HG03460 (cell line): ENCODE results near the gene MAX.

Experiments used
- ATAC-seq: cut with Tn5 transposase; IDR thresholded peaks from one replicate; pipeline ENCODE4 v1.9.1; 2021; ENCODE audit not compliant: unreplicated experiment

Gene MAX, protein sequence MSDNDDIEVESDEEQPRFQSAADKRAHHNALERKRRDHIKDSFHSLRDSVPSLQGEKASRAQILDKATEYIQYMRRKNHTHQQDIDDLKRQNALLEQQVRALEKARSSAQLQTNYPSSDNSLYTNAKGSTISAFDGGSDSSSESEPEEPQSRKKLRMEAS

DNA sequence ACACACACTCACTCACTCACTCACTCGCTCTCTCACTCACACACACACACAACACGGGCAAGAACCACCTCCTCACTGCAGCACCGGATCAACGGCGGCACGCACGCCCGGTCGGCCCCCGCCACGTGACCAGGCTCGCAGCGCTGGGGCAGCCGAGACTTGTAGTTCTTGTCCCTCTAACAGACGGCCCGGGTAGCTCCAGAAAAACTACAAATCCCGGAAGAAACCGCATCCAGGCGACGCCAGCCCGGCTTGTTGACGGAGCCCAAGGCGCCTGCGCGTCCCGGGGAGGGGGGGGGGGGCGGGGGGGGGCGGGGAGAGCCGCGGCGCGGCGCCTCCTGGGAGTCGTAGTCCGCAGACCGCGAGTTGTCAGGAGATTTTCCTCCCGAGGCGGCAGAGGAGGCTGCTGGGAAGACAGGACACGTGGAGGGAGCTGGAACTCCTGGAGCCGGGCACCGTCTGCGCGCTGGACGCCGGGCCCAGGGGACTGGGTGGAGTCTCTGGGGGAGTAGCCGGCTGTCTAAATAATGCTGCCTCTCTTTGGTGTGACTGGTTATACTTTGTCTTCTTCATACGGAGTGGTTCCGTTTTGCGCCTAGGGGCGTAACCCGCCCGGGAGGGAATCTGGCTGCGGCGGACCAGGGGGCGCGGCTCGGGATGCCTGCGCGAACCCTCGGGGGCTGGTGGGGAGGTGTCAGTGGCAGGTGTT, at the start of gene MAX:
TSS of gene MAX (minus strand) at position 77 of the 709 bp plus-strand sequence. CDS start 178 bp downstream, outside the sequence.
- ATAC-seq = peak; percentile 88

DNA sequence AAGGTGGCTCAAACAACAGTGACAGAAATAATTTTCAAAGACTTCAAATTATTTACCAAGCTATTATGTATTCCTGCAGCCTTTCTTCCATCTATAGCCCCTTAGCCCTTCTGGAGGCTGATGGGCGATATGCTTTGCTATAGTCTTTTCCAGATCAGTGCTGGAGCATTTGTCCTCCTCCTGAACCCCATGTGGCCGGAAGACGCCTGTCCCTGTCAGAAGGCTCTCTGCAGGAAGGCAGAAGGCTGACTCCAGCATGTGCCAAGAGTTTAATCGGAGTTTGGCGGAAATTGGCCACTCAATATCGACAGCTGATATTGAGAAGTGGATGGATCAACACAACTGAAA, 49.3 kb upstream of the MAX start:
- ATAC-seq = no peak

DNA sequence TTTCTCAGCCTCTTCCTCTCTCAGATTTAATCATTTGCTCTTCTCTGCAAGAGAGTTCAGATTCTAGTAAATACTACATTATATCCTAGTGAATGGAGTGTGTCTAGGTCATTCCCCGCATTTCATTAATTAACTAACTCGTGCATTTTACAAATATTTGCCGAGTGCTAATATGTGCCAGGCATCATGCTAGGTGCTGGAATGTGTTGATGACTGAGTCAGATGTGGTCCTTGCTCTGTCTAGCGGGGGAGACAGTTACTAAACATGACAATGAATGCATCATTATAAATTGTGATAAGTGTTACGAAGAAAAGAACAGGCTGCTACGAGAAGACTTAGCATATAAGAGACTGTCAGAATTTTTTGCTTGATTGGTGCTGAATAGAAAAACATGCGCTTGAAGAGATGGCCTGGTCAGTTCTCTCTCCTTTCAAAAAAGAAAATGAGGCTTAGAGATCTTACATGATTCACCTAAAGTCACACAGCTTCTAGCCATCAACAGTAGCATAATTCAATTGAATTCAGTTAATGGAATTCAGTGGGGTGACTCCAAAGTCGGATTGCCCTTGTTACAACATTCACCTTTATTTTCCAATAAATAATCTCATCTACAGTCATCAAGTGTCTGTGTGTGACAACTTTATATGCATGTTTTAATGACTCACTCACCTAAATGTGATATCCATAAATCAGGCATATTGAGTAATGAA, 48.7 kb upstream of the MAX start:
- no peak for ATAC-seq

DNA sequence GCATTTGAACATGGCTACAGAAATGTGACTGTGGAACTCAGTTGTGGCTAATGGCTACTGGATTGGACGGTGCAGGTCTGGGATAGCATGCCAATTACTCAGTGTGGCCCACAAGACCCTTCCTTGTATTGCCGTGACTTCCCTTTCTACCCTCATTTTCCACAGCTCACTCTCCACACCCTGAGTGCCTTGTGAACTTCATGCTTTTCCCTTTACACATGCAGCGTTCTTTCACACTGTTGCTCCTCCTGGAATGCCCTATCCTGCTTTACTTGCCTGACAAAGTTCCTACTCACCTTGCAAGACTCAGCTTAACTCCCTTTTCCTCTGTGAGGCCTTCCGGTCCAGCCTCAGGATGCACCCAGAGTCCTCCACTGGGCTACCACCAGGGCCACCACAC, 46.8 kb upstream of the MAX start:
- no peak for ATAC-seq

DNA sequence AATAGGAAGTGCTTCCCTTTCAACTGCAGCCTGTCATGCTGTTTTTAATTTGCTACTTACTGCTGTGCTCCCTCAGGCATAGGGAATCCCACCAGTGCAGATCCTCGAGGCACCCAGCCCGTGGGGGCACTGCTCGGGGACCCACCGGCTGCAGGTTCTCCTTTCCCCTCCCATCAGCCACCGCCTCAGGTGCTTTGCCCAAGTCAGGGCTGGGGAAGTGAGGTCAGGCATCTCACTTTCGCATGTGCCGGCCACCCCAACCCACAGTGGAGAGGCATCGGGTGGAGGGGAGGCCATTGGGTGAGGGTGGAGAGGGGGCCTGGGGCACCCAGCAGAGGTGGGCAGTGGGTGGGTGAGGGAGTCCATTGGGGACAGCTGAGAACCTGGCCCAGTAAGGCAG, 41.9 kb upstream of the MAX start:
- ATAC-seq = no peak

DNA sequence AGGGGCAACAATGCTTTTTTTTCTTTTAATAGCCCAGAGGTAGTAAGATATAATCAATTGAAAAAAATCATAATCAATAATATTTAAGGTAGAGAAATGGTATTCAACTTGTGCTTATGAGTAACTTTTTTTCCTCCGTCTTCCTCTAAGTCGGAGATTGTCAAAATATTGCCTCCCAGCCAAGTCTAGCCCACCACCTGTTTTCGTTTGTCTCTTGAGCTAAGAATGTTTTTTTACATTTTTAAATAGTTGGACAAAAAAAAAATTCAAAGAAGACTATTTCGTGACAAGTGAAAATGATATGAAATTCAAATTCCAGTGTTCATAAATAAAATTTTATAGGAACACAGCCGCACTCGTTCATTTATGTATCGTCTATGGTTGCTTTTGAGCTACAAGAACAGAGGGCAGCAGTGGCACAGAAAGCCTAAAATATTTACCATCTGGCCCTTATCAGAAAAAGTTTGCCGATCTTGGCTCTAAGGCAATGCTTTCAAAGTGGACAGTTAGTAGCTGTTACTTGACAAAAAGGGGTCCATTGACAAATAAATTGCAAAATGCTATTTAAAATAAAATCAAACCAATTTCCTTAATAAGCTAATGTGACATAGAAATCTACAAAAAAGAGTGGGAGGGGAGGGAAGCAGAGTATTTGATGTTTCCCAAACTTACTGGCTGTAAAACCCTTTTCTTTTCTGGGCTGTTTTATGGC, 40.8 kb upstream of the MAX start:
- ATAC-seq = no peak

DNA sequence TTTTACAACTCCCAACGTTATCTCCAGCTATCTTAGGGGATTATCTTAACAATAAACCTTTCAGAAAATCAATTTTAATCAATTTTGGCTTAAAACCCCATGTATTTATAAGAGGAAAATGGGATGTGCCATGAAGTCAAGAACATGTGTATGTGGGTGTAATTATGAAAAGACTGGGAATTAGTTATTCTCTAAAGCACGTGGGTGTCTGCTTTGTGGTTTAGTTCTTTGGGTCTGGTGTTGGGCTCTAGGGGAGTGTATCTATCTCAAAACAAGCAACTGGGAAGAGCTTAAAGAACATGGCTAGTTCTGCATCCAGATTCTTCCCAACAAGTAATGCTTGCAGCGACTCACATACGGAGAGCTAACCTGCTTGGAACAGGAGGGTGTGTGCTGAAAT, 40.1 kb upstream of the MAX start:
- no peak for ATAC-seq

DNA sequence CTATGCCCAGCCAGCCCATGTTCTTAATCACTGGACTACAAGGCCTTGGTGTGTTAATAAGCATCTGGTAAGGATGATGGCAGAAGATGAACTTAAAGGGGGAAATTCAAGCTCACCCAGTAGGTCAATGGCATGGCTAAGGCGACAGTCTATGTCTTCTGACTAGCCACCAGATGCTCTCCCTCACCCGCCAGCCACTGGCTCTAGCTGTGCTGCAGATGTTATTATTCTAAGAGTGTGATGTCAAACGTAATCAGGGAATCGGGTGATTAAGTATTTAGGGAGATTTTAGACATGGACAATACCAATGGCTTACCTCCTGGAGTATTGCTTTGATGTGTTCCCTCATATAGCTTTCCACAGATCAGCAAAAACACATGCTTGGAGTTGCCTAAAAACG, 39.2 kb upstream of the MAX start:
- no peak for ATAC-seq

DNA sequence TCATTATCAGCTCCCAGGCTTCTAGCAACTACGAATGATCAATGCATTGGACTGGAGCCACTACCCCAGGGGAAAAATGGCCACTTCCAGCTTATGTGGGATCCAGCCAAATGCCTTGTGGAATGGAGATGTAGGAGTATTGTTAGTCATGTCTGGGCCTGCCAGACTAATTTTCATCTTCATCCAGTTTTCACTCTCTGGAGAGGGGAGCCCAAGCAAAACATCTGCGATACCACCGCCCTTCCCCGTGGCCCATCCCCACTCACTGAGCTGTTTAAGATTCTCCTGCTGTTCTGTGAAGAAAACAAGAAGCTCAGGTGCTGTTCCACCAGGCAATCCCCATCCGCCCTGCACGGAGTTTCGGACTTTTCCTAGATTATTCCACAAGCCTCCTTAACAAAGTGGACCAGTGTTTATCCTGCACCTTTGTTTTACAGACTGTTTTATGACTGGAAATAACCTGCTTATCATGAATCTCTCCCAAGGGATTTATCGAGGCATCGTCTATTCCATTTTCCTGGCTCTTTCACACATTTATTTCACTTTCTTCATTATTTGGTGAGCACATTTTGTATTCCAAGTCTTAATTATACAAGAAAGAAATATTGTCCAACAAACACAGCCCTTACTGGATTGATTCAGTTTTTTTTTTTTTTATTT, 35.5 kb upstream of the MAX start:
- no peak for ATAC-seq

DNA sequence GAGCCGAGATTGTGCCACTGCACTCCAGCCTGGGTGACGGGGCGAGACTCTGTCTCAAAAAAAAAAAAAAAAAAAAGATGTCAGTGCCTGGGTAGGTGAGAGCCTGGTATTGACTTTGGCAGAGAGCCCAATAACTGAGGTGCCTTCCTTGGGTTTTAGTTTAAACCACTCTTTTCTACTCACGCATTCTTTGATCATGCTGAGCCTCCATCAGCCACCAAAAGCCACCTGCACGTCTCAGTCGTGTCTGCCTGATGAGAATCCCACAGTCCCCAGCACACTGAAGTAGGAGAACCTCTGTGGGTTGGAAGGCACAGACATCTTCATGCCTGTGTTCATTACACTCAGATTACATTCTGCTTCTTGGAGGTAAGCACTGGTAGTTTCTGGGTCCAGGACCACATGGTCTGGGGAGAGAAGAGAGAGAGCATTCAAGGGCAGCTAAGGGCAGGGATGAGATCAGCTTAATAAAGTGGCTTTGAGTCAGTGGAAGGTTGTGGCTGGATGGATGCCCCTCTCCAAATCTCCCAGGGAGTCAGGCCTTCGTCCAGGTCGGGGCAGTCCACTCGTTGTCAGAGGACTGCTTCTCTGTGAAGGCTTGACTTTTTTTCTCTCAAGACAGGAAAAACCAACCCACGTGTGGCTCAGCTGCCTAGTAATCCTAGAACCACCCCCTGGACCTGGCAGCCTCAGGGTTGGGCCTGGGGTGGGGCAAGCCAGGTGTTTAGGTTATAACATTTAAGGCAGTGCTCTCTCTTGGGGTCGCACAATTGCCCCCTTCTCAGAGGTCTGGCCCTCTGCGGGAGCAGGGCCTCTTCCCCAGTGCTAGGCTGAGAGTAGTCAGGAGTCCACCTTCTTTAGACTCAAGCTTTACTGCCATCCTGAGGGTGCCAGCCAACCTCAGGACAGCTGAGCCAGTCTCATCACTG, 32.6 kb upstream of the MAX start:
- ATAC-seq = no peak

DNA sequence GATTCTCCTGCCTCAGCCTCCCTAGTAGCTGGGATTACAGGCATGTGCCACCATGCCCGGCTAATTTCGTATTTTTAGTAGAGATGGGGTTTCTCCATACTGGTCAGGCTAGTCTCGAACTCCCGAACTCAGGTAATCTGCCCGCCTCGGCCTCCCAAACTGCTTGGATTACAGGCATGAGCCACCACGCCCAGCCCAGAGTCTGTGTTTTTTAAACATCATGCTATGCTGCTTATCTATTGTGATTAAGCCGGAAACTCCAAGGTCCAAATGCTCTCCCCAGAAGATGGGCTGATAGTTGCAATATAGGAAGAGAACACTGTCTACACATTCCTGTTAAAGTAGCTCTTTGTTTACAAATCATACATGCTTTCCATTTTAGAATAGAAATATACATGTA, 30.5 kb upstream of the MAX start:
- ATAC-seq = no peak

DNA sequence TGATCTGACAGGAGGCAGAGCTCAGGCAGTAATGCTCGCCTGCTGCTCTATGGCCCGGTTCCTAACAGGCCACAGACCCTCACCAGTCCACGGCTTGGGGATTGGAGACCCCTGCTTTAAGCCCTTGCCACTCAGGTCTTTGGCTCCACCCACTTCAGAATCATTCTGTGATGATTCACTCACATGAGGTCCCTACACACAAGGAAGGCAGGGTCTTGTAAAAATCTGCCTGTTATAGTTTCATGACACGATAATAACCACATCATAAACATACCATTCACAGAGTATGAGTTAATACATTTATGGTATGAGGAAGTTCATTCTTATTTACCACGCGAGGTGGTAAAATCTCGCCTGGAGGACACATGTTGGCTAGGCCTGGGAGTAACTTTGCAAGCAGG, 29.0 kb upstream of the MAX start:
- ATAC-seq = no peak

DNA sequence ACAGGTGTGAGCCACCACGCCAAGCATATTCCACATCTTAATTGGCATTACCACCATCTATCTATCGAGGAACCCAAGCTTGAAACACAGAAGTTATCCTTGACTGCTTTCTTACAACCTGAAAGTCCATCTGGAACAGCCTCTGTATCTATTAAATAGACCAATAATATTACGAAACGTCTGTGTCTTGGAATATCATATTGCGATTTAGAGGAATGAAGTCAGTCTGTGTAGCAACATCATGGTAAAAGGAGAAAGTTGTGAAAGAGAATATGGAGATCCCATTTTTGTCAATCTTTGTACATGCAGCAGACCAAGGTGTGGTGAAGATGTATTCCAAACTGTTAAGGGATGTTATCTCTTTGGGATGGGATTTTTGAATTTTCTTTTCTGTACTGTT, 25.8 kb upstream of the MAX start:
- no peak for ATAC-seq

DNA sequence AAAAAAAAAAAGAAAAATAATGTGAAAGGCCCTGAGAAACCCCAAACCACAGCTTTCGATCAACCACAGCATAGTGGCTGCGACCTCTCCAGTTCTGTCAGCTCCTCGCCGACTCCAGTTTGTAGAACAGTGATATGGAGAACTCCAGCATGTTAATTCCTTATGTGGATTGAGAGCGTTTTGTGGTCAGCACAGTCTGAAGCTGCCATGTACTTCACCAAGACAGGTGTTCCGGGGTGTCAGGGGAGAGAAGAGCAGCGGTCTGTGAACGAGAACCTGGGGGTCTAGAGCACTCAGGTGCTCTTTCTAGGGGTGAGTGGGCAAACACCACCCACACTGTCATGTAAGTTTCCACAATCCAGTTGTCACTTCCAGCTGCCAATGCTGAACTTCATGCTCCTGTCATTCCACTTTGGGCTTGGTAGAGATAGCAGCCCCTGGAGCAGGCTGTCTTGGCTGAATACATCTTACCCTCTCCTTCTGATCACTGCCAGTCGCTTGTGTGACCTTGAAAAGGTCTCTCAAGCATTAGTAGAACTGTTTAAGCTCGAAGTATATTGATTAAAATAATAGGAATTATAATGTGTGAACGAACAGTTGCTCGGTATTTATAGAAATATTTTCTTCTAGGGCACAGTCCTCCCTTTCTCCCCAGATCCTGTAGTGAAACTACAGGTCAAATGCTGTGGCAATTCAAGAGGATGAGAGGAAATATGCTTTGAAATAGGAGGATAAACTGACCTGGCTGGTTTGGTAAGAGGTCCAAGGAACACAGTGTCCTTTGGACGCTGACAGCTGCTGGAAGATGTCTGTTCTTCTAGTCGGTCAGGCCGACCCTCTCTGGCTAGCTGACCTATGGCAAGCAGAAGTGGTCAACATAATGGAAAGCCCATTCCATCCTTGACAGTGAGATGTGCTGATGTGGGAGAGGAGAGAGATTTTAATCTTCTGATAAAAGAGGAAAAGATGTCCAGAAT, 15.7 kb upstream of the MAX start:
- ATAC-seq = no peak

DNA sequence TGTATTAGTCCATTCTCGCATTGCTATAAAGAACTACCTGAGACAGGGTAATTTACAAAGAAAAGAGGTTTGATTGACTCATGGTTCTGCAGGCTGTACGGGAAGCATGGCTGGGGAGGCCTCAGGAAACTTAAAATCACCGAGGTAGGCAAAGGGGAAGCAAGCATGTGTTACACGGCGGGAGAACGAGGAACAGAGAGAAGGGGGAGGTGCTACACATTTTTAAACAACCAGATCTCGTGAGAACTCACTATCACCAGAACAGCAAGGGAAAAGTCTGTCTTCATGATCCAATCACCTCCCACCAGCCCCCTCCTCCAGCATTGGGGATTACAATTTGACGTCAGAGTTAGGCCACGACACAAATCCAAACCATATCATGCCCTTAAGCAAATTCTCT, 13.3 kb upstream of the MAX start:
- no peak for ATAC-seq

DNA sequence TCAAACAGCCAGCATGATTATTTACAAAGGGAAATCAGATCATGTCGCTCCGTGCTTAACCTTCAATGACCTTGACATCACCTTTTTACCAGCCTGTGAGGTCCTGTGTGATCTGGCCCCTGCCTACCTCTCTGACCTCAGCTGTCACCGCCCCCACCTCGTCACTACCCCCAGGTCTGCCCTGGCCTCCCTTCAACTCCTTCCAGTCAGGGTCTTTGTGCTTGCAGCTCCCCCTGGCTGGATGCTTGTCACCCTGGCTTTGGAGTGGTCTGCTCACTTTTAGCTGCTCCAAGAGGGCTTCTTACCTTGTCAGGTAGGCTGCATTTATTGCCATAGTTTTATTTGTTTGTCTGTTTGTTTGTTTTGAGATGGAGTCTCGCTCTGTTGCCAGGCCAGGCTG, 8.2 kb upstream of the MAX start:
- ATAC-seq = no peak

DNA sequence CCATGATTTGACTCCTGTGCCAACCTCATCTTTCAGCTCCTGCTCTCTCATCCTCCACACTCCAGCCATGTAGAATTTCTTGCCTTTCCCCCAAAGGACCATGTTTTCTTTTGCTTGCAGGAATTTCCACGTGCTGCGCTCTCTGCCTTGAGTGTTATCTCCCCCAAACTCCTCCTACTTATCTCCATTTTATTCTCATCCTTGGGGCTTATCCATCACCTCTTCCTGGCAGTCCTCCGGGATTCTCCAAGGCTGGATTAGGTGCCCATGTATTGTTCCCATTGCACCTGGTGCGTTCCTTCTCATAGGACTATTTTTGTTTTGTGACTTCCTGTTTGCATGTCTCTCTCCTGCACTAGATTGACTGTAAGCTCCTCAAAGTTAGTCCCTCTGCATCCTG, 7.0 kb upstream of the MAX start:
- no peak for ATAC-seq

DNA sequence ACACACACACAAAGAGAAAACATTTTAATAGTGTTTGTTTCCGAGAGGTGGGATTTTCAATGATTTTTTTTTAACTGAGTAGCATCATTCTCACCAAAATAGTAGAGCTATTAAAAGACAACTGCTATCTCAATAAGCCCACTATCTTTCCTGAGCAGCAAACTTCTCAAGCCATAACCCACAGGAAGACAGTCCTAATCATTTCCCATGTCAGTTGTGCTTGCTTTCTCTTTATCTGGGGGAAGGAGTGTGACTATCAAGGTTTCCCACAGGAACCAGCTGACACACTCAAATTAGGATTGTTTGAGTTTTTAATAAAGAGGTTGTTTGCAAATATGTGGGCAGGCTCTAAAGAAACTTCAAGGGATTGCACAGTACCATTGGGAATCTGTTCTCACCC, 4.9 kb upstream of the MAX start:
- no peak for ATAC-seq

DNA sequence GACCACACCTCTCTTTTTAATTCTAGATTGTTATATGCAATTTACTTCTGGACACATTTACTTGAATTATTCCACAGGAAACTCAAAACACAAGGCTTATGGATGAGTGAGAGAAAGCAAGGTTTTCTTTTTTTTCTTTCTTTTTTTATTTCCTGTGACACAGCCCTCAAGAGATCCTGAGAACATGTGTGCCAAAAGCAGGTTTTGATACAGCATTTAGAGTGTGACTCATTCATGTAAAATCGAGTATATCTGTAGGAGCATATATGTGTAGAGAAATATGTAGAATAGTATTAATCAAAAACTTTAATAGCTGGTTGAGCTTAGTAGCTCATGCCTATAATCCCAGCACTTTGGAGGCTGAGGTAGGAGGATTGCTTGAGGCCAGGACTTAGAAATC, 4.4 kb upstream of the MAX start:
- no peak for ATAC-seq
